Osteocyte (in vitro differentiated cells): ENCODE measurements around the gene AEBP1. TPM values are rescaled to one million over a fixed set of nuclear protein-coding genes. Genes with fewer than 3 reads are reported as not detected.

ENCODE experiments used
- DNase-seq: peaks from one replicate; pipeline ENCODE4 v3.0.0; 2021; ENCODE audit warnings: mixed read lengths; ENCODE audit not compliant: unreplicated experiment; ENCODE audit errors: extremely low spot score
- H3K27ac Mint-ChIP-seq: one replicate; pipeline ENCODE4 v1.8.0; 2021; ENCODE audit warnings: mild to moderate bottlenecking, mixed read lengths; ENCODE audit not compliant: unreplicated experiment
- H3K27me3 Mint-ChIP-seq: one replicate; pipeline ENCODE4 v1.8.0; 2021; ENCODE audit warnings: mixed read lengths; ENCODE audit not compliant: unreplicated experiment
- H3K36me3 Mint-ChIP-seq: one replicate; pipeline ENCODE4 v1.8.0; 2021; ENCODE audit warnings: mixed read lengths; ENCODE audit not compliant: unreplicated experiment
- H3K4me1 Mint-ChIP-seq: one replicate; pipeline ENCODE4 v1.8.0; 2021; ENCODE audit warnings: mixed read lengths; ENCODE audit not compliant: unreplicated experiment
- H3K4me3 Mint-ChIP-seq: one replicate; pipeline ENCODE4 v1.8.0; 2021; ENCODE audit warnings: mild to moderate bottlenecking, moderate library complexity, mixed read lengths; ENCODE audit not compliant: unreplicated experiment
- H3K9me3 Mint-ChIP-seq: one replicate; pipeline ENCODE4 v1.8.0; 2021; ENCODE audit warnings: mixed read lengths; ENCODE audit not compliant: unreplicated experiment
- total RNA-seq: library from RNA; stranded (reverse); gene quantifications from 2 replicates; pipeline ENCODE4 v1.2.1, GENCODE V29; 2021
- TF ChIP-seq, protein P1 (sequence below): fragments of 200-600 bp; sonication (generic); IDR thresholded peaks from 2 replicates; pipeline ENCODE4 v1.5.0; 2021; ENCODE audit warnings: antibody characterized with exemption, mild to moderate bottlenecking, moderate library complexity

Gene AEBP1
- total RNA-seq, 1 donor from 2014 or later: 781 TPM

DNA sequence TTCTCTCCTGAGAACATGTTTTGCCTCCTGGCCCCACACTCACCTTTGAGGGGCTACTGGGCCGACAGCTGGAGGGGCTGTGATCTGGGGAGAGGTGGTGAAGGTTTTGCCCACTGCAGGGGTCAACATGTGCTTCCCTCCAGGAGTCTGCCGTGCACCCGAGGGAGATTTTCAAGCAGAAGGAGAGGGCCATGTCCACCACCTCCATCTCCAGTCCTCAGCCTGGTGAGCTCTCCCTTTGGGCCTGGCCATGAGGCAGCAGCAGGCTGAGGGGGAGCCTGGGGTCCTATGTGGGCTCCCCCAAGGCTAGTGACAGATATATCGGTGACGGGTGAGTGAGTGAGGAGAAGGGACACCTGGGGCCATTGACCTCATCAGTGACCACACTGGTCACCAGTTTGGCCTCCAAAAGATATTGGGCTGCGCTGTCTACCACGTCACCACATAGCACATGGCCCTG, 45.4 kb upstream of the AEBP1 start:
- H3K27ac Mint-ChIP-seq: no peak overlapping the region
- no peak for DNase-seq
- H3K36me3 Mint-ChIP-seq: peaks cover 46% of the 10 kb centered on the region
- TF ChIP-seq, protein P1, sequence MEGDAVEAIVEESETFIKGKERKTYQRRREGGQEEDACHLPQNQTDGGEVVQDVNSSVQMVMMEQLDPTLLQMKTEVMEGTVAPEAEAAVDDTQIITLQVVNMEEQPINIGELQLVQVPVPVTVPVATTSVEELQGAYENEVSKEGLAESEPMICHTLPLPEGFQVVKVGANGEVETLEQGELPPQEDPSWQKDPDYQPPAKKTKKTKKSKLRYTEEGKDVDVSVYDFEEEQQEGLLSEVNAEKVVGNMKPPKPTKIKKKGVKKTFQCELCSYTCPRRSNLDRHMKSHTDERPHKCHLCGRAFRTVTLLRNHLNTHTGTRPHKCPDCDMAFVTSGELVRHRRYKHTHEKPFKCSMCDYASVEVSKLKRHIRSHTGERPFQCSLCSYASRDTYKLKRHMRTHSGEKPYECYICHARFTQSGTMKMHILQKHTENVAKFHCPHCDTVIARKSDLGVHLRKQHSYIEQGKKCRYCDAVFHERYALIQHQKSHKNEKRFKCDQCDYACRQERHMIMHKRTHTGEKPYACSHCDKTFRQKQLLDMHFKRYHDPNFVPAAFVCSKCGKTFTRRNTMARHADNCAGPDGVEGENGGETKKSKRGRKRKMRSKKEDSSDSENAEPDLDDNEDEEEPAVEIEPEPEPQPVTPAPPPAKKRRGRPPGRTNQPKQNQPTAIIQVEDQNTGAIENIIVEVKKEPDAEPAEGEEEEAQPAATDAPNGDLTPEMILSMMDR: no peak
- H3K27me3 Mint-ChIP-seq: no peaks in the 10 kb centered on the region
- peaks cover 3% of the 10 kb centered on the region for H3K4me1 Mint-ChIP-seq
- H3K4me3 Mint-ChIP-seq: no peak overlapping the region
- no peaks in the 10 kb centered on the region for H3K9me3 Mint-ChIP-seq

DNA sequence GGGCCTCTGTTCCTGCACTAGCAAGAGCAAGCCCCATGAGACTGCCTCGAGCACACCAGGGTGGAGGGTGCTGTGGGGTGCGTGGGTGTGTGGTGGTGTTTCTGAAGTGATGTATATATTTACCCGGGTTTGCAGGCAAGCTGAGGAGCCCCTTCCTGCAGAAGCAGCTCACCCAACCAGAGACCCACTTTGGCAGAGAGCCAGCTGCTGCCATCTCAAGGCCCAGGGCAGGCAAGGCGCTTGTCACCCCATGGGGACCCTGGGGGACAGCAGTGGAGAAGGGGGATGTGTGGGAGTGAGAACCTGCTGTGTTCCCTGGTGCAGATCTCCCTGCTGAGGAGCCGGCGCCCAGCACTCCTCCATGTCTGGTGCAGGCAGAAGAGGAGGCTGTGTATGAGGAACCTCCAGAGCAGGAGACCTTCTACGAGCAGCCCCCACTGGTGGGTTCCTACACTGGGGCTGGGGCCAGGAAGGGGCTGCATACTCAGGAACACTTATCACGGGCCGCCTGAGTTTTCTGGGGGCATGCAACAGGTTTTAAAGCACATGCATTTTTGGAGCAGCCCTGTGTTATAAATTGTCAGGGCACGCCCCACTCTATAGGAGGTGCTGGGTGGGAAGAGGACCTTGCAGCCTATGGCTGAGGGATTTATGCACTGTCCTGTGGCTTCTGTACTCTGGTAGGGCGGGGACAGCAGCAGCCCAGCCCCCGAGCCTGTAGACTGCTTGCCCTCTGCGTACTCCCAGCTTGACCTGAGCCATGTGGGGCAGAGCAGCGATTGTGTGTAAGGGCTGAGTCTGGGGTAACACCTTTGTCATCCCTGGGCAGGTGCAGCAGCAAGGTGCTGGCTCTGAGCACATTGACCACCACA, 44.7 kb upstream of the AEBP1 start:
- Mint-ChIP-seq H3K27me3 (no peaks in the 10 kb centered on the region), H3K27ac (no peak overlapping the region), H3K4me1 (peaks cover 3% of the 10 kb centered on the region), H3K9me3 (no peaks in the 10 kb centered on the region), H3K4me3 (no peak overlapping the region), H3K36me3 (peaks cover 45% of the 10 kb centered on the region)
- no peak for DNase-seq
- TF ChIP-seq, protein P1: no peak

DNA sequence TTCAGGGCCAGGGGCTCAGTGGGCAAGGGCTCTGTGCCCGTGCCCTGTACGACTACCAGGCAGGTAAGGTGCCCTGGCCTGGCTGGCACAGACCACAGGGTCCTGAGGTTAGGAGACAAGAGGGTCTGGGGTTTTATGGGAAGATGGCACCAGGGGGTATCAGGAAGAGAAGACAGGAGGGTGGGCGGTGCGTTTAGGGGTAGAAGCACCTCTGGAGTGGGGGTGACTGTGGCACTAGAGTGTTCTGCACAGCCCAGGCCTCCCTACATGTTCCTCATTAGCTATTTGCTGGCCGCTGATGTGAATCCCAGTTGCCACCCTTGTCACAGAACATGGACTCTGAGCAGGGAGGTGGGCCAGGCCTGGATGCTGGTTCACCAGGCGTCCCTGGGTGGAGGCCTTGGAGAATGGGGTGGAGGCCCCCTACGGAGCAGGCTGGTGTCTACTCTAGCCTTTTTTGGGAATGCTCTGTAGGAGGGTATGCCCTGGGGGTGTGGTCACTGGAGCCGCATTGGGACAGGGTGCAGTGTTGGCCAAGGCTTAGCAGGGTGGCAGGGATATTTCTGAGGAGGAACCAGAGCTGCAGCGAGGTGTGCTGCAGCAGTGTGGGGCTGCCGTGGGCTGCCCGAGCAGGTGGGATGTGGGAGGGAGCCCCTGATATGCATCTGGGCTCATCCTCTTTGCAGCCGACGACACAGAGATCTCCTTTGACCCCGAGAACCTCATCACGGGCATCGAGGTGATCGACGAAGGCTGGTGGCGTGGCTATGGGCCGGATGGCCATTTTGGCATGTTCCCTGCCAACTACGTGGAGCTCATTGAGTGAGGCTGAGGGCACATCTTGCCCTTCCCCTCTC, 43.8 kb upstream of the AEBP1 start:
- H3K36me3 Mint-ChIP-seq: peaks cover 40% of the 10 kb centered on the region
- no peaks in the 10 kb centered on the region for H3K9me3 Mint-ChIP-seq
- no peaks in the 10 kb centered on the region for H3K27me3 Mint-ChIP-seq
- H3K27ac Mint-ChIP-seq: no peak overlapping the region
- no peak overlapping the region for H3K4me3 Mint-ChIP-seq
- peaks cover 3% of the 10 kb centered on the region for H3K4me1 Mint-ChIP-seq
- DNase-seq: no peak
- TF ChIP-seq, protein P1: no peak

DNA sequence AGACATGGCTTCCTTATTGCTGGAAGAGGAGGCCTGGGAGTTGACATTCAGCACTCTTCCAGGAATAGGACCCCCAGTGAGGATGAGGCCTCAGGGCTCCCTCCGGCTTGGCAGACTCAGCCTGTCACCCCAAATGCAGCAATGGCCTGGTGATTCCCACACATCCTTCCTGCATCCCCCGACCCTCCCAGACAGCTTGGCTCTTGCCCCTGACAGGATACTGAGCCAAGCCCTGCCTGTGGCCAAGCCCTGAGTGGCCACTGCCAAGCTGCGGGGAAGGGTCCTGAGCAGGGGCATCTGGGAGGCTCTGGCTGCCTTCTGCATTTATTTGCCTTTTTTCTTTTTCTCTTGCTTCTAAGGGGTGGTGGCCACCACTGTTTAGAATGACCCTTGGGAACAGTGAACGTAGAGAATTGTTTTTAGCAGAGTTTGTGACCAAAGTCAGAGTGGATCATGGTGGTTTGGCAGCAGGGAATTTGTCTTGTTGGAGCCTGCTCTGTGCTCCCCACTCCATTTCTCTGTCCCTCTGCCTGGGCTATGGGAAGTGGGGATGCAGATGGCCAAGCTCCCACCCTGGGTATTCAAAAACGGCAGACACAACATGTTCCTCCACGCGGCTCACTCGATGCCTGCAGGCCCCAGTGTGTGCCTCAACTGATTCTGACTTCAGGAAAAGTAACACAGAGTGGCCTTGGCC, 43.0 kb upstream of the AEBP1 start:
- H3K9me3 Mint-ChIP-seq: no peaks in the 10 kb centered on the region
- peaks cover 3% of the 10 kb centered on the region for H3K4me1 Mint-ChIP-seq
- no peak overlapping the region for H3K27ac Mint-ChIP-seq
- H3K27me3 Mint-ChIP-seq: no peaks in the 10 kb centered on the region
- H3K36me3 Mint-ChIP-seq: peaks cover 33% of the 10 kb centered on the region
- no peak for DNase-seq
- TF ChIP-seq, protein P1: no peak
- H3K4me3 Mint-ChIP-seq: no peak overlapping the region
